Embryonic facial prominence (tissue), 1 donor: Measurements from ENCODE around the gene LCK.
"Not testable (repeated sequence)": the region's sequence is repeated elsewhere in the genome, so short reads cannot be mapped to it uniquely, and the experiment has no call there.

ENCODE experiments used
- DNase-seq: peaks from one replicate; pipeline ENCODE4 v3.0.0-alpha.2; 2016; ENCODE audit errors: extremely low spot score

LCK gene

GRCh38 chr1:32273391-32274208, 22.5 kb downstream of the LCK start:
- no peak for DNase-seq

GRCh38 chr1:32274646-32275340, 23.7 kb downstream of the LCK start:
- DNase-seq, result no peak

GRCh38 chr1:32275424-32275823, 24.4 kb downstream of the LCK start:
- no peak for DNase-seq

- no peak for DNase-seq
Measured at GRCh38 chr1:32276032-32276782, 25.1 kb downstream of the LCK start.

GRCh38 chr1:32284777-32285176, 33.7 kb downstream of the LCK start:
- DNase-seq, result not testable (repeated sequence)

- no peak for DNase-seq
Measured at GRCh38 chr1:32285658-32286057, 34.6 kb downstream of the LCK start.

GRCh38 chr1:32286763-32287162, 35.7 kb downstream of the LCK start:
- DNase-seq, result no peak

- no peak for DNase-seq
Measured at GRCh38 chr1:32289256-32289655, 38.2 kb downstream of the LCK start.

- DNase-seq, result no peak
Measured at GRCh38 chr1:32291145-32291707, 40.2 kb downstream of the LCK start.

- peak; percentile 75 for DNase-seq
Measured at GRCh38 chr1:32291708-32292538, 40.9 kb downstream of the LCK start, which contains the start of gene HDAC1. Gene HDAC1 (plus strand): TSS chr1:32292083. CDS start chr1:32292170, 87 bp downstream.

- DNase-seq, result not testable (repeated sequence)
Measured at GRCh38 chr1:32298211-32298610, 47.1 kb downstream of the LCK start.

GRCh38 chr1:32299327-32299726, 48.3 kb downstream of the LCK start:
- no peak for DNase-seq

- DNase-seq, result no peak
Measured at GRCh38 chr1:32303358-32303757, 52.3 kb downstream of the LCK start.

- DNase-seq, result no peak
Measured at GRCh38 chr1:32303997-32304622, 53.0 kb downstream of the LCK start.

- DNase-seq, result no peak
Measured at GRCh38 chr1:32305310-32305709, 54.2 kb downstream of the LCK start.

- DNase-seq, result no peak
Measured at GRCh38 chr1:32307324-32307723, 56.3 kb downstream of the LCK start.

GRCh38 chr1:32309960-32310359, 58.9 kb downstream of the LCK start:
- DNase-seq, result no peak

- no peak for DNase-seq
Measured at GRCh38 chr1:32311709-32312393, 60.8 kb downstream of the LCK start.

GRCh38 chr1:32316903-32317277, 65.8 kb downstream of the LCK start:
- no peak for DNase-seq
